ENCODE data around the gene DHRS12.

DHRS12 gene

GRCh38 chr13:51823863-51824262, 19.9 kb upstream of the DHRS12 start:
- H3K27me3 Mint-ChIP-seq: no peaks in the 10 kb centered on the region
- H3K4me3 Mint-ChIP-seq: peak overlapping the region; percentile 54
- DNase-seq (ENCODE audit: low spot score in 2 of 2) (no peak), ATAC-seq (replicated peaks; ENCODE audit: extremely low read depth, poor library complexity, severe bottlenecking) (no peak)
- H3K4me1 Mint-ChIP-seq: peaks cover 90% of the 10 kb centered on the region
- peaks cover 18% of the 10 kb centered on the region for H3K36me3 Mint-ChIP-seq (ENCODE audit: insufficient read depth)
- no peaks in the 10 kb centered on the region for H3K9me3 Mint-ChIP-seq
- H3K27ac Mint-ChIP-seq (ENCODE audit: low read depth): peak overlapping the region; percentile 86

- Mint-ChIP-seq H3K36me3 (ENCODE audit: insufficient read depth) (peaks cover 20% of the 10 kb centered on the region), H3K9me3 (no peaks in the 10 kb centered on the region), H3K4me3 (peak overlapping the region; percentile 80), H3K4me1 (peaks cover 90% of the 10 kb centered on the region), H3K27me3 (no peaks in the 10 kb centered on the region), H3K27ac (ENCODE audit: low read depth) (no peak overlapping the region)
- ATAC-seq (replicated peaks; ENCODE audit: extremely low read depth, poor library complexity, severe bottlenecking): no peak
- no peak for DNase-seq (ENCODE audit: low spot score in 2 of 2)
These were observed 19.4 kb upstream of the DHRS12 start for GRCh38 chr13:51823359-51823758.

- Mint-ChIP-seq H3K36me3 (ENCODE audit: insufficient read depth) (peaks cover 20% of the 10 kb centered on the region), H3K27me3 (no peaks in the 10 kb centered on the region), H3K27ac (ENCODE audit: low read depth) (peak overlapping the region; percentile 88), H3K4me3 (peak overlapping the region; percentile 80), H3K9me3 (no peaks in the 10 kb centered on the region), H3K4me1 (peaks cover 88% of the 10 kb centered on the region)
- ATAC-seq (replicated peaks; ENCODE audit: extremely low read depth, poor library complexity, severe bottlenecking) (no peak), DNase-seq (ENCODE audit: low spot score in 2 of 2) (no peak)
These were observed 18.3 kb upstream of the DHRS12 start for GRCh38 chr13:51822106-51822815.

- peaks cover 85% of the 10 kb centered on the region for H3K4me1 Mint-ChIP-seq
- DNase-seq (ENCODE audit: low spot score in 2 of 2) (no peak), ATAC-seq (replicated peaks; ENCODE audit: extremely low read depth, poor library complexity, severe bottlenecking) (peak; percentile 59)
- no peaks in the 10 kb centered on the region for H3K9me3 Mint-ChIP-seq
- peak overlapping the region; percentile 88 for H3K27ac Mint-ChIP-seq (ENCODE audit: low read depth)
- H3K27me3 Mint-ChIP-seq: no peaks in the 10 kb centered on the region
- H3K4me3 Mint-ChIP-seq: peak overlapping the region; percentile 80
- H3K36me3 Mint-ChIP-seq (ENCODE audit: insufficient read depth): peaks cover 14% of the 10 kb centered on the region
These were observed 17.6 kb upstream of the DHRS12 start for GRCh38 chr13:51821606-51822005.

- ATAC-seq (replicated peaks; ENCODE audit: extremely low read depth, poor library complexity, severe bottlenecking): no peak
- Mint-ChIP-seq H3K36me3 (ENCODE audit: insufficient read depth) (peaks cover 10% of the 10 kb centered on the region), H3K27ac (ENCODE audit: low read depth) (peak overlapping the region; percentile 87), H3K9me3 (no peaks in the 10 kb centered on the region), H3K4me1 (peaks cover 77% of the 10 kb centered on the region), H3K4me3 (no peak overlapping the region), H3K27me3 (no peaks in the 10 kb centered on the region)
- no peak for DNase-seq (ENCODE audit: low spot score in 2 of 2)
These were observed 16.1 kb upstream of the DHRS12 start for GRCh38 chr13:51820016-51820597.

- H3K27me3 Mint-ChIP-seq: no peaks in the 10 kb centered on the region
- peaks cover 75% of the 10 kb centered on the region for H3K4me1 Mint-ChIP-seq
- DNase-seq (ENCODE audit: low spot score in 2 of 2) (no peak), ATAC-seq (replicated peaks; ENCODE audit: extremely low read depth, poor library complexity, severe bottlenecking) (no peak)
- peak overlapping the region; percentile 87 for H3K27ac Mint-ChIP-seq (ENCODE audit: low read depth)
- no peaks in the 10 kb centered on the region for H3K9me3 Mint-ChIP-seq
- H3K36me3 Mint-ChIP-seq (ENCODE audit: insufficient read depth): peaks cover 7% of the 10 kb centered on the region
- peak overlapping the region; percentile 36 for H3K4me3 Mint-ChIP-seq
These were observed 15.6 kb upstream of the DHRS12 start for GRCh38 chr13:51819544-51819943.

GRCh38 chr13:51818781-51819511, 15.0 kb upstream of the DHRS12 start:
- no peaks in the 10 kb centered on the region for H3K9me3 Mint-ChIP-seq
- no peaks in the 10 kb centered on the region for H3K27me3 Mint-ChIP-seq
- H3K4me1 Mint-ChIP-seq: peaks cover 69% of the 10 kb centered on the region
- ATAC-seq (replicated peaks; ENCODE audit: extremely low read depth, poor library complexity, severe bottlenecking) (no peak), DNase-seq (ENCODE audit: low spot score in 2 of 2) (no peak)
- peak overlapping the region; percentile 36 for H3K4me3 Mint-ChIP-seq
- peaks cover 7% of the 10 kb centered on the region for H3K36me3 Mint-ChIP-seq (ENCODE audit: insufficient read depth)
- H3K27ac Mint-ChIP-seq (ENCODE audit: low read depth): peak overlapping the region; percentile 87

GRCh38 chr13:51818276-51818675, 14.3 kb upstream of the DHRS12 start:
- DNase-seq (ENCODE audit: low spot score in 2 of 2): no peak
- Mint-ChIP-seq H3K4me3 (peak overlapping the region; percentile 36), H3K27ac (ENCODE audit: low read depth) (peak overlapping the region; percentile 87), H3K27me3 (no peaks in the 10 kb centered on the region), H3K9me3 (no peaks in the 10 kb centered on the region), H3K4me1 (peaks cover 67% of the 10 kb centered on the region), H3K36me3 (ENCODE audit: insufficient read depth) (peaks cover 5% of the 10 kb centered on the region)
- no peak for ATAC-seq (replicated peaks; ENCODE audit: extremely low read depth, poor library complexity, severe bottlenecking)

GRCh38 chr13:51817717-51818116, 13.8 kb upstream of the DHRS12 start:
- no peaks in the 10 kb centered on the region for H3K9me3 Mint-ChIP-seq
- H3K27ac Mint-ChIP-seq (ENCODE audit: low read depth): peak overlapping the region; percentile 87
- H3K36me3 Mint-ChIP-seq (ENCODE audit: insufficient read depth): peaks cover 5% of the 10 kb centered on the region
- no peak for DNase-seq (ENCODE audit: low spot score in 2 of 2)
- no peaks in the 10 kb centered on the region for H3K27me3 Mint-ChIP-seq
- H3K4me3 Mint-ChIP-seq: no peak overlapping the region
- peaks cover 65% of the 10 kb centered on the region for H3K4me1 Mint-ChIP-seq
- no peak for ATAC-seq (replicated peaks; ENCODE audit: extremely low read depth, poor library complexity, severe bottlenecking)

GRCh38 chr13:51816604-51817249, 12.8 kb upstream of the DHRS12 start:
- Mint-ChIP-seq H3K36me3 (ENCODE audit: insufficient read depth) (peaks cover 2% of the 10 kb centered on the region), H3K4me1 (peaks cover 55% of the 10 kb centered on the region), H3K9me3 (no peaks in the 10 kb centered on the region), H3K27me3 (no peaks in the 10 kb centered on the region), H3K27ac (ENCODE audit: low read depth) (peak overlapping the region; percentile 69), H3K4me3 (no peak overlapping the region)
- ATAC-seq (replicated peaks; ENCODE audit: extremely low read depth, poor library complexity, severe bottlenecking) (no peak), DNase-seq (ENCODE audit: low spot score in 2 of 2) (no peak)

GRCh38 chr13:51815848-51816247, 11.9 kb upstream of the DHRS12 start:
- H3K27me3 Mint-ChIP-seq: no peaks in the 10 kb centered on the region
- no peak for ATAC-seq (replicated peaks; ENCODE audit: extremely low read depth, poor library complexity, severe bottlenecking)
- no peak overlapping the region for H3K4me3 Mint-ChIP-seq
- H3K9me3 Mint-ChIP-seq: no peaks in the 10 kb centered on the region
- peaks cover 46% of the 10 kb centered on the region for H3K4me1 Mint-ChIP-seq
- no peak for DNase-seq (ENCODE audit: low spot score in 2 of 2)
- H3K36me3 Mint-ChIP-seq (ENCODE audit: insufficient read depth): peaks cover 2% of the 10 kb centered on the region
- no peak overlapping the region for H3K27ac Mint-ChIP-seq (ENCODE audit: low read depth)

GRCh38 chr13:51814825-51815650, 11.1 kb upstream of the DHRS12 start:
- Mint-ChIP-seq H3K4me1 (peaks cover 38% of the 10 kb centered on the region), H3K27ac (ENCODE audit: low read depth) (peak overlapping the region; percentile 64)

More at GRCh38 chr13:51814825-51815650, 11.1 kb upstream of the DHRS12 start:
- Mint-ChIP-seq H3K9me3 (no peaks in the 10 kb centered on the region), H3K36me3 (ENCODE audit: insufficient read depth) (peaks cover 2% of the 10 kb centered on the region), H3K4me3 (peak overlapping the region; percentile 47), H3K27me3 (no peaks in the 10 kb centered on the region)
- peak; percentile 68 to 70 for DNase-seq (ENCODE audit: low spot score in 2 of 2)
- peak; percentile 83 for ATAC-seq (replicated peaks; ENCODE audit: extremely low read depth, poor library complexity, severe bottlenecking)

All from central memory CD8-positive, alpha-beta T cell (primary cell).